ENCODE data around the gene KBTBD12. TPM values are rescaled to one million over a fixed set of nuclear protein-coding genes. Genes with fewer than 3 reads are reported as not detected.

Gene KBTBD12
- total RNA-seq, 1 experiment from 2014 or later, result not detected

GRCh38 chr3:128006061-128007032, 91.3 kb downstream of the KBTBD12 start:
- H3K9me3 ChIP-seq (ENCODE audit: low read length), result no peaks in the 10 kb centered on the region
- no peaks in the 10 kb centered on the region for H4K20me1 ChIP-seq (ENCODE audit: insufficient read depth, low read depth, low read length)
- no peak overlapping the region for H3K27ac ChIP-seq (ENCODE audit: low read length)
- H3K79me2 ChIP-seq (ENCODE audit: low read length), result no peaks in the 10 kb centered on the region
- no peak for DNase-seq
- H3K4me3 ChIP-seq (ENCODE audit: low read length), result no peak overlapping the region
- no peaks in the 10 kb centered on the region for H3K36me3 ChIP-seq (ENCODE audit: insufficient read depth, low read length)
- H3K27me3 ChIP-seq (ENCODE audit: low read length), result no peaks in the 10 kb centered on the region
- 0 out of 2 replicates have a peak, but pooled peaks cover 2% of the 10 kb centered on the region for H3K4me1 ChIP-seq (ENCODE audit: low read length)
- H3K4me2 ChIP-seq (ENCODE audit: low read depth, low read length, poor library complexity, severe bottlenecking), result no peak overlapping the region
- no peaks in the 10 kb centered on the region for H3K9me2 ChIP-seq (replicated peaks; ENCODE audit: insufficient read depth, low read length)
- H2AFZ ChIP-seq (ENCODE audit: low read length), result no peak overlapping the region
- H3K9ac ChIP-seq (ENCODE audit: low read length), result no peak overlapping the region

- Histone ChIP-seq H3K79me2 (ENCODE audit: low read length) (no peaks in the 10 kb centered on the region), H3K4me3 (ENCODE audit: low read length) (no peak overlapping the region), H3K9me3 (ENCODE audit: low read length) (no peaks in the 10 kb centered on the region), H2AFZ (ENCODE audit: low read length) (no peak overlapping the region), H3K4me2 (ENCODE audit: low read depth, low read length, poor library complexity, severe bottlenecking) (no peak overlapping the region), H4K20me1 (ENCODE audit: insufficient read depth, low read depth, low read length) (no peaks in the 10 kb centered on the region), H3K9me2 (replicated peaks; ENCODE audit: insufficient read depth, low read length) (no peaks in the 10 kb centered on the region), H3K27ac (ENCODE audit: low read length) (no peak overlapping the region), H3K36me3 (ENCODE audit: insufficient read depth, low read length) (no peaks in the 10 kb centered on the region), H3K4me1 (ENCODE audit: low read length) (0 out of 2 replicates have a peak, but pooled peaks cover 2% of the 10 kb centered on the region), H3K9ac (ENCODE audit: low read length) (no peak overlapping the region), H3K27me3 (ENCODE audit: low read length) (no peaks in the 10 kb centered on the region)
- no peak for DNase-seq
Measured at GRCh38 chr3:128007033-128007424, 92.0 kb downstream of the KBTBD12 start.

- DNase-seq, result no peak
- no peak overlapping the region for H3K9ac ChIP-seq (ENCODE audit: low read length)
- no peaks in the 10 kb centered on the region for H3K9me3 ChIP-seq (ENCODE audit: low read length)
- no peaks in the 10 kb centered on the region for H3K79me2 ChIP-seq (ENCODE audit: low read length)
- 0 out of 2 replicates have a peak, but pooled peaks cover 2% of the 10 kb centered on the region for H3K4me1 ChIP-seq (ENCODE audit: low read length)
- no peaks in the 10 kb centered on the region for H3K9me2 ChIP-seq (replicated peaks; ENCODE audit: insufficient read depth, low read length)
- no peaks in the 10 kb centered on the region for H4K20me1 ChIP-seq (ENCODE audit: insufficient read depth, low read depth, low read length)
- H3K27ac ChIP-seq (ENCODE audit: low read length), result no peak overlapping the region
- H3K36me3 ChIP-seq (ENCODE audit: insufficient read depth, low read length), result no peaks in the 10 kb centered on the region
- H3K27me3 ChIP-seq (ENCODE audit: low read length), result no peaks in the 10 kb centered on the region
- no peak overlapping the region for H2AFZ ChIP-seq (ENCODE audit: low read length)
- H3K4me3 ChIP-seq (ENCODE audit: low read length), result no peak overlapping the region
- no peak overlapping the region for H3K4me2 ChIP-seq (ENCODE audit: low read depth, low read length, poor library complexity, severe bottlenecking)
Measured at GRCh38 chr3:128009952-128010846, 95.2 kb downstream of the KBTBD12 start.

GRCh38 chr3:128011140-128011539, 96.1 kb downstream of the KBTBD12 start:
- Histone ChIP-seq H3K9me2 (replicated peaks; ENCODE audit: insufficient read depth, low read length) (no peaks in the 10 kb centered on the region), H3K27me3 (ENCODE audit: low read length) (no peaks in the 10 kb centered on the region), H3K4me1 (ENCODE audit: low read length) (0 out of 2 replicates have a peak, but pooled peaks cover 2% of the 10 kb centered on the region), H3K79me2 (ENCODE audit: low read length) (no peaks in the 10 kb centered on the region), H3K9me3 (ENCODE audit: low read length) (no peaks in the 10 kb centered on the region), H4K20me1 (ENCODE audit: insufficient read depth, low read depth, low read length) (no peaks in the 10 kb centered on the region), H2AFZ (ENCODE audit: low read length) (no peak overlapping the region), H3K4me3 (ENCODE audit: low read length) (no peak overlapping the region), H3K36me3 (ENCODE audit: insufficient read depth, low read length) (no peaks in the 10 kb centered on the region), H3K4me2 (ENCODE audit: low read depth, low read length, poor library complexity, severe bottlenecking) (no peak overlapping the region), H3K9ac (ENCODE audit: low read length) (no peak overlapping the region), H3K27ac (ENCODE audit: low read length) (no peak overlapping the region)
- DNase-seq, result peak; percentile 51

GRCh38 chr3:128012050-128012449, 97.0 kb downstream of the KBTBD12 start:
- Histone ChIP-seq H3K27ac (ENCODE audit: low read length) (no peak overlapping the region), H3K27me3 (ENCODE audit: low read length) (no peaks in the 10 kb centered on the region), H3K4me2 (ENCODE audit: low read depth, low read length, poor library complexity, severe bottlenecking) (no peak overlapping the region)

GRCh38 chr3:128014548-128014947, 99.5 kb downstream of the KBTBD12 start:
- H3K27ac ChIP-seq (ENCODE audit: low read length), result no peak overlapping the region
- no peak overlapping the region for H3K9ac ChIP-seq (ENCODE audit: low read length)
- 0 out of 2 replicates have a peak, but pooled peaks cover 2% of the 10 kb centered on the region for H3K4me1 ChIP-seq (ENCODE audit: low read length)
- no peaks in the 10 kb centered on the region for H3K9me2 ChIP-seq (replicated peaks; ENCODE audit: insufficient read depth, low read length)
- no peak for DNase-seq
- H3K9me3 ChIP-seq (ENCODE audit: low read length), result peaks cover 3% of the 10 kb centered on the region; the same call in 1 of the 2 replicates
- H3K79me2 ChIP-seq (ENCODE audit: low read length), result no peaks in the 10 kb centered on the region
- H3K4me3 ChIP-seq (ENCODE audit: low read length), result no peak overlapping the region
- no peaks in the 10 kb centered on the region for H3K27me3 ChIP-seq (ENCODE audit: low read length)
- H4K20me1 ChIP-seq (ENCODE audit: insufficient read depth, low read depth, low read length), result no peaks in the 10 kb centered on the region
- no peaks in the 10 kb centered on the region for H3K36me3 ChIP-seq (ENCODE audit: insufficient read depth, low read length)
- no peak overlapping the region for H3K4me2 ChIP-seq (ENCODE audit: low read depth, low read length, poor library complexity, severe bottlenecking)
- H2AFZ ChIP-seq (ENCODE audit: low read length), result no peak overlapping the region

More at GRCh38 chr3:128012050-128012449, 97.0 kb downstream of the KBTBD12 start:
- H3K9me2 ChIP-seq (replicated peaks; ENCODE audit: insufficient read depth, low read length), result no peaks in the 10 kb centered on the region
- 0 out of 2 replicates have a peak, but pooled peaks cover 2% of the 10 kb centered on the region for H3K4me1 ChIP-seq (ENCODE audit: low read length)
- peaks cover 3% of the 10 kb centered on the region; the same call in 1 of the 2 replicates for H3K9me3 ChIP-seq (ENCODE audit: low read length)
- H2AFZ ChIP-seq (ENCODE audit: low read length), result no peak overlapping the region
- H3K36me3 ChIP-seq (ENCODE audit: insufficient read depth, low read length), result no peaks in the 10 kb centered on the region
- H3K9ac ChIP-seq (ENCODE audit: low read length), result no peak overlapping the region
- H4K20me1 ChIP-seq (ENCODE audit: insufficient read depth, low read depth, low read length), result no peaks in the 10 kb centered on the region
- no peak for DNase-seq
- H3K79me2 ChIP-seq (ENCODE audit: low read length), result no peaks in the 10 kb centered on the region
- H3K4me3 ChIP-seq (ENCODE audit: low read length), result no peak overlapping the region

GRCh38 chr3:128016502-128016901, 101.5 kb downstream of the KBTBD12 start:
- Histone ChIP-seq H3K36me3 (ENCODE audit: insufficient read depth, low read length) (no peaks in the 10 kb centered on the region), H3K27ac (ENCODE audit: low read length) (no peak overlapping the region), H3K9me3 (ENCODE audit: low read length) (peaks cover 3% of the 10 kb centered on the region; the same call in 1 of the 2 replicates), H4K20me1 (ENCODE audit: insufficient read depth, low read depth, low read length) (no peaks in the 10 kb centered on the region), H3K27me3 (ENCODE audit: low read length) (no peaks in the 10 kb centered on the region), H3K4me3 (ENCODE audit: low read length) (no peak overlapping the region), H3K79me2 (ENCODE audit: low read length) (no peaks in the 10 kb centered on the region), H2AFZ (ENCODE audit: low read length) (no peak overlapping the region), H3K4me2 (ENCODE audit: low read depth, low read length, poor library complexity, severe bottlenecking) (no peak overlapping the region), H3K9ac (ENCODE audit: low read length) (no peak overlapping the region), H3K9me2 (replicated peaks; ENCODE audit: insufficient read depth, low read length) (no peaks in the 10 kb centered on the region), H3K4me1 (ENCODE audit: low read length) (no peaks in the 10 kb centered on the region)
- DNase-seq, result no peak
